Globus pallidus (tissue), 1 donor: ENCODE data around the gene MYL4.
A peak's percentile ranks its signal among the peaks of the same experiment; 100 is the strongest.
"Not testable (repeated sequence)": the region's sequence is repeated elsewhere in the genome, so short reads cannot be mapped to it uniquely, and the experiment has no call there.

Source experiments
- DNase-seq: peaks from one replicate; pipeline ENCODE4 v3.0.0-alpha.2; 2015; ENCODE audit warnings: low spot score

MYL4 gene

DNA sequence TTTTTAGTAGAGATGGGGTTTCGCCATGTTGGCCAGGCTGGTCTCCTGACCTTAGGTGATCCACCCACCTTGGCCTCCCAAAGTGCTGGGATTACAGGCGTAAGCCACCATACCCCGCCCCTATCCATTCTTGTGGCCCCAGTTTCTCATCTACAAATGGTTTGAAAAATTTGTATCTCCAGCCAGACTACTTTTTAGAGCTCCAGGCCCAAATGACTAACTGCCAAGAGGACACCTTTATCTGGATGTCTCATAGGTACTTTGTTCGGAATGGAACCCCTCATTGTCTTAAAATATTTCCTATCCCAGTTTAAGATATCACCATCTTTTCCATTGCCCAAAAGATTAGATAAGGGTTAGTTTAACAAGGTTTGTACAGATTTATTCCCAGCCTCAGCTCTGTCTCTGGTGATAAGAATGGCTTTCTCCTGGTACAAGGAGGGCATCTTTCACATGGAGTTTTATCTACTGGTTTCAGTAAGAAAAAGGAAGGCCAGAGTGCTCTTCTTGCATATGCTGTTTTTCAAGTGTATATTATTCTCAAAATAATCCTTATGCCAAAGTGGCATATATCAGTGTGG is 15.1 kb upstream of the MYL4 start:
- no peak for DNase-seq

DNA sequence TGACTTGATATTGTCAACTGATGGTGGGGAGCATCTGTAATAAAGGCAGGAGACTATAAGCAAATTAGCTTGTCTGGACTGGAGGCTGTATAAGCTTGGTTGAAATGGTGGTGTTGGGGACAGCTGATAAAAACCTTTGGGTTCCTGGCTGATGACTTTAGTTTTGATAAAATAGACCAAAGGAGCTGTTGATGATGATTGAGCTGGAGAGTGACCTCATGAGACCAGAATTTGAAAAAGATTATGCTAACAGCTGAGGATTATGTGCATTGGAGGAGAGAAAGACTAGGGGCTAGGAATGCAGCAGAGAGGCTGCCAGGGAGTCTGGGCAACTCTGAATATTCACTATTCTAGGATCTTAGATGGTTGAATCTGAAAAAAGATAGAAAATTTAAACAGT is 11.3 kb upstream of the MYL4 start:
- DNase-seq: no peak

DNA sequence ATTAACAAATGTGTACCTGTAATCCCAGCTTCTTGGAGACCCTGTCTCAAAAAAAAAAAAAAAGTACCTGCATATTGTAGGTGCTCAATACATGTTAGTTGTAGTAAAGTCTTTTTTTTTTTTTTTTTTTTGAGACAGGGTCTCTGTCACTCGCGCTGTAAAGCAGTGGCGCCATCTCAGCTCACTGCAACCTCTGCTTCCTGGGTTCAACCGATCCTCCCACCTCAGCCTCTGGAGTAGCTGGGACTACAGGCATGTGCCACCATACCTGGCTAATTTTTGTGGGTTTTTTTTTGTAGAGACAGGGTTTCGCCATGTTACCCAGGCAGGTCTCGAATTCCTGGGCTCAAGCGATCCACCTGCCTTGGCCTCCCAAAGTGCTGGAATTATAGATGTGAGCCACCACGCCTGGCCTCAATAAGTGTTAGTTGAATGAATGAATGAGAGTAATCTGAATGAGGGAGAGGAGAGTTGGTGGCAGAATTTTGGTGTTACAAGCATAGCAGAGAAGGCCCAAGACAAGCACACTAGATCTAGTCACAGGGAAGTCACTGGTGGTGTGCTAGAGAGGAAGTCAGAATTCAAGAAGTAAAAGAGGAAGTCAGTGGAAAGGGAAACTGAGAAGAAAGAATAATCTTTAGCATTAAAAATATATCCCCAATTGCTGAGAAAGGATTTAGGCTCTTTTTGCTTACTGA is 9.4 kb upstream of the MYL4 start:
- peak; percentile 31 for DNase-seq

DNA sequence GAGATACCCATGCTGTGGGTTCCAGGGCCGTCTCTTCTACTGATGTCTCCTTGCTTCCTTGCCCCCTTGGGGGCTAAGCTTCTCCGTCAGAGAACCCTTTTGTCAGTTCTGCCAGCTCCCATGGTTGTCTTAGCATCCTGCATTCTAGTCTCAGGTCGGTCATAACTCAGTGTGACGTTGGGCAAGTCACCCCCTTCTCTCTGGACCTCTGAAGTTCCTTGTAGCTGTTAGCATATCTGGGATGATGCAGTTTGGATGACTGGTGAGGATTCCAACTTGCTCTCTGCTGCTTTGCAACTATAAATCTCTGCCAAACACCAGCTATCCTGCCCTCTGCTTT is 8.9 kb upstream of the MYL4 start:
- DNase-seq: no peak

DNA sequence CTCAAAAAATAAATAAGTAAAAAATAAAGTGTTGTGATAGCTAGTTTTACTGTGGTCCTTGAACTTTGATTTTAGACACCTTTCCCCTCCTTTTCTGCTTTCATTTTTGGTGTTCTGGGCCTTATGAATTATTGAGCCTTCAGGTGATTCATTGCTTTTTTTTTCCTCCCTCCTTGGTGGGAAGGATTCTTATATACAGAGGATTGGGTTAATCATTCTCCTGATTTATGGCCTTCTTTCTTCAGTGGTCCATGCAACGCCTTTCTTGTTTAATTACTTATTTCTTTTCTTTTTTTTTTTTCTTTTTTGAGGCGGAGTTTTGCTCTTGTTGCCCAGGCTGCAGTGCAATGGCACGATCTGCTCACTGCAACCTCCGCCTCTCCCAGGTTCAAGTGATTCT is 8.0 kb upstream of the MYL4 start:
- DNase-seq: no peak

DNA sequence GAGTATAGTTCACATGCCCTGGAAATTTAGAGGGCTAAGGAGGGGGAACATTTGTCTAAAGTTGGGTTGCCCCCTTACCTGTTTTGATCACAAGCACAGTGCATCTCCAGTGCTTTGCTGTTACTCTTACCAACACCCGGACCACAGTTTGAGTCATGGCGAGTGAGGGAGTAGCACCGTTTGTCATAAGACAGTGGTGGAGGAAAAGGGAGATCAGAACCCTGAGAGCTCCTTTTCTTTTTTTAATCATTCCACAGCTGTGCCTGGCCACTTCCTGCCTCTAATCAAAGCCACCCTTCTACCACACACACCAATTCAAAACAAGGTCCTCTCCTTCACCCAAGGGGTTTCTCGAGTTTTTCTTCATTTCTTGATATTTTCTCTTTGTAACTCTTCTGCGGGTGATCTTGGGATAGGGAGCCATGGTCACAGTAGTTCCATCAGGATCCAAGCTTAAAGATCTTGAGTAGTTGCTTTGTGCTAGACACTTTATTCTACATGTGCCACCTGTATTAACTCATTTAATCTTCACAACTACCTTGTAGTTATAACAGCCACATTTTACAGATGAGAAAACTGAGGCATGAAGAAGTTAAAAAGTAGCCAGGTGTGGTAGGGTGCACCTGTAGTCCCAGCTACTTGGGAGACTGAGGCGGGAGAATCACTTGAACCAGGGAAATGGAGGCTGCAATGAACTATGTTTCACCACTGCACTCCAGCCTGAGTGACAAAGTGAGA is 5.0 kb upstream of the MYL4 start:
- DNase-seq: no peak

DNA sequence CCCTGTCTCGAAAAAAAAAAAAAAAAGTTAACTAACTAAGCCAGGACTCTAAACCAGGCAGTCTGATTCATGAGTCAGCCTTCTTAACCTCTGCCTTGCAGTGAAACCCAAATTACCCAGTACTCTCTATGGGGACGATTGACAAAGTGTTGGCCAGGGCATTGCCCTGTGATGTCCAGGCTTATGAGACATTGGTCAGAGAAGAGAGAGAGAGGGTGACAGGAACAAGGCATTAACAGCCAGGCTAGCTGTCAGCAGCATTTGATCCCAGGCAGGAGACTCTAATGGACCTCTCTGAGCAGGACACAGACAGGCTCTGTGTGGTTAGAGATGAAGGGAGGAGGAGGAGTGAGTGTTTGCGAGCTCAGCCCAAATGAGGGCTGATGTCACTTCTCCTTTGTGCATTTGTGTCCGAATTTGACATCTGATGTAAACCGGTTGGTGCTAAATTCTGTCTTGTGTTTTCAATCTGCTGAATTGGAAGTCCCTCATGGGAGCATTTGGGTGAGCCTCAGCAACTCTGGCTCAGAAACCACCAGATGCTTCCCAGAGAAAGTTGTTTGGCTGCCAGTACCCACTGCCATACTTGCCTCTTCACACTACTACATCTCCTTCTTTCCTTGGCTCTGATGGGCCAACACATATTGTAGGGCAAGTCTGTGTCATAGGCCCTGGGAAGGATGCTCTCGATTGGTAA is 4.3 kb upstream of the MYL4 start:
- DNase-seq: peak; percentile 70

DNA sequence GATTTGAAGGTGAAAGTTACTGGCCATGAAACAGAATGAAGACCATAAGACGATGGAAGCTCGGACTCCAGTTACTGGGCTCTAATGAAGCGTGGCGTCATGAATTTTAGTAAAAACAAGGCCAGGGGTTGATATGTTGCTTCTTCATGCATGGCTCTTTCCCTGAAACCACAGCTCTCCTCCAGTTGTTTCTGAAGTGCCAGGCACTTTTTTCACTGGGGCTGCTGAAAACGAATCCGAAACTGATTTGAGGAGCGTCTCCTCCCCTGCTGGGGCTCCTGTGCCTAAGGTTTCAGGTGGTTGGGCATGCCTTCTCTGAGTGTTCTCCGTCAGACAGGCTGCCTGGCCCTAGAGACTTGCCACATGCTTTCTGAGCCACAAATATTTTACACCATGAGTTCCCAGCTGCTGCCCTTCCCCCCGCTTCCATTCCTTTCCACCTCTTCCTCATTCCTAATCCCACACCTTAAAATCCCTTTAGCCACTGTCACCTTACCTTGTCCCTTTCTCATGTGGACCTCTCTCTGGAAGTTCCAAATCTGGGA is 3.7 kb upstream of the MYL4 start:
- peak; percentile 25 for DNase-seq

DNA sequence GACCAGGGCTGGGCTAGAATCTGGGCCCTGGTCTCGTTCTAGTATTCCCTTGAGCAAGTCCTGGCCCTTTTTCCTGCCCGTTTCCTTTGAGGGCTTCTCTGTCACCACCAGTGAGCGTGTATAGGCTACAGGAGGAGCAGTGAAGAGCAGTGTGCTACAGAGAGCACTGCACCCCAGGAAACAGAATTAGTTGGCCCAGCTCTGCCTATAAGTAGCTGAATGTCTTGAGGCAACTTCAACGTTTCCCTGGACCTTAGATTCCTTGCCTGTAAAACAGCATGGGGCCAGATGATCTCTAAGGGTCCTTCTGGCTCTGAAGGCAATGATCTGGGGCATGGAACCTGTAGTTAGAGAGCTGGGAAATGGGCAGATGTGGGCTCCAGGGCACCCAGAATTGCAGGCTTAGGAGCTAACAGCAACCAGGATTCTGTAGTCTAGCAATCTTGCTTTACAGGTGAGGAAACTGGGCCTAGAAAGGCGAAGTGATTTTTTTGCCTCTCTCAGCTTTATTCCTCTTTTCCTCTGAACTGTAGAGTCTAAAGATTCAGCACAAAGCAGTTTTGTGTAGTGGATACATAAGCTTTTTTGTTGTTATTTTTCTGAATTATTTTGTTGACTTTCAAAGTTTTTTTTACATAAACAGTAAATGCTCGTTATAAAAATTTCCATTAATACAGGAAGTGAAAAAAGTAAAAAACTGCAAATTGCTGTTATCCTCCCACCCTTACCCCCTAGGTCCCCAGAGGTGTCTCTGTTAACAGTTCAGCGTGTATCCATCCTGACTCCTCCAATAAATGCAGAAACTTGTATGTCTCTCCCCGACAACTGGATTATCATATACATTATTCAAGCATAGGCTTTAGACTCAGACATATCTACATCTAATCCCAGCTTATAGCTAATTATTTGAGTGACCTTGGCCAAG is 1.7 kb upstream of the MYL4 start:
- no peak for DNase-seq

DNA sequence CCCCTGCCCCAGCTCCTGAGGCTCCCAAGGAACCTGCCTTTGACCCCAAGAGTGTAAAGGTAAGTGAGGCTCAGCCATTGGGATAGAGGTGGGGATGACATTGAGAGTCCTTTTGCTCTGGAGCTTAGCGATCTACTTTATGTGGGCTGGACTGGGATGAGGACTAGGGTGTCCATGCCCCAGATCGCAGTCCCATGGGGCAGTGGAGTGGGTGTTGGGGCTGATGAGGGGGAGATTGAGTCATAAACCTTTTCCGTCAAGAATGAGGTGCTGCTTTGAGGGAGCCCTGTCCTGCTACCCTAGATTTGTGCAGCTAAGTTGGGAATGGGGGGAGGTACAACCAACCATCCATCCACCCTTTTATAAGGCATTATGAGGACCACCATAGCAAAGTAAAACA is 351 bp downstream of the MYL4 start:
- DNase-seq: no peak

DNA sequence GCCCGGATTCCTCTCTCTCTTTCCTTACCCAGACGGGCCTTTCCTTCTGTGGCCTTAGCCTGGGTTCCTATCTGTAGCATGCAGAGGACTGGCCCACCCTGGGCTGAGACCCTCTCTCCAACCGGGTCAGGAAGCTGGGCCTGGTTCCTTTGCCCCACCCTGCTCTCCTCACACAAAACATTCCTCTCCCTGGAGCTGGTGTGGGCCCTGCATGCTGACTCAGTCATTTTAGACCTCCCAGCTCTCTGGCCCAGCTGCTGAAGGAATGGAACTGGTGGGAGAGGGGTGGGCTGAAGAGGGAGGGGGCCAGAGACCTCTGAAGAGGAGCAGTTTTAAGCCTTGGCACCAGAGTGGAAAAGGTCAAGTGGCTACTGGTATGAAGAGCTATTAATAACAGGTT is 957 bp downstream of the MYL4 start:
- DNase-seq: no peak

DNA sequence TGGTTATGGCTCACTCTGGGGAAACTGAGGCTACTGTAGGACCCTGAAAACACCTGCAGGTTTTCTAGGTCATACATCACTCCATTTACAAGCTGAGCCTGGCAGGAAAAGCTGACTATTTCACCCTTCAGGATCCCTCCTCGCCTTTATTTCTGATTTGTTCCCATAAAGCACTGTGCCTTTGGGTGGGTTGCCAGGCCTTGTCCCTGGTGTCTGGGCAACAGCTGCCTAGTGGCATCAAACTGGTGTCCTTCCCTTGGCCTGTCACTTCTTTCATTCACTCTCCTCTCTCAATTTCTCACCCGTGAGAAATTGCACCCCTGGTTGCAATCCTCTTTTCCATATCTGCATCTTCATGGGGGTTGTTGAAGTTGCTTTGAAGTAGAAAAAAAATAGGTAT is 1.6 kb downstream of the MYL4 start:
- DNase-seq: no peak

DNA sequence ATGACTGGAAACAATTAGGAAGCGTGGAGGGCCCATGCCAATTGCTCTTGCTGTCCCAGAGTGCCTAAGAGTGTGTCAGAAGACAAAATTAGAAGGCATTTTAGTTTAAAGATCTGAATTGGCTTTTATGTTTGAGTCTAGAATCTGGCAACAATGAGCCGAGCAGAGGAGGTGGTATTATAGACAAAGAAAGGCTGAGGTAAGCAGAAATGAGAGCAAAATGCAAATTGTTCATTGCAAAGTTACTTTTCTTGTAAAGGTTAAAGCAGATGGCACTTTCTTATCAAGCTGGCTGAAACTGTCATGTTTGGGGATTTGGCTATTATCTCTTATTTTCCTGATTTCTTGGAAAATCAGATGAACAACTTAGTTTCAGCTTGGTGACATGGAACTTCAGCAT is 3.3 kb downstream of the MYL4 start:
- DNase-seq: no peak

DNA sequence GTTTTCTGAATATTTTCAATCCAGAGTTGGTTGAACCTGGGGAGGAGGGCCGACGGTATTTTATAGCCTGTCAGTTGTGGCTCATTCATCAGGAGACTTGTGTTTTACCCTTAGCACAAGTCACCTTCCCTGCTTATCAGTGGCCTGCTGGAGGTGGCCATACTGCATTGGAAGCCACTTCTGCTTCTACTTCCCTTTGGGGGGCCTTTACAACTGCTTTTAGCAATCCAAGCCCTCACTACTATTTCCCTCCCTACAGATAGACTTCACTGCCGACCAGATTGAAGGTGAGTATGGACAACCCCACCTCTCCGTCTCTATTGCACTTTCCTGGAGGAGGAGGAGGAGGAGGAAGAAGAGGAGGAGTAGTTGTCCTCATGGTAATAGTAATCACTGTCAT is 4.4 kb downstream of the MYL4 start:
- no peak for DNase-seq

DNA sequence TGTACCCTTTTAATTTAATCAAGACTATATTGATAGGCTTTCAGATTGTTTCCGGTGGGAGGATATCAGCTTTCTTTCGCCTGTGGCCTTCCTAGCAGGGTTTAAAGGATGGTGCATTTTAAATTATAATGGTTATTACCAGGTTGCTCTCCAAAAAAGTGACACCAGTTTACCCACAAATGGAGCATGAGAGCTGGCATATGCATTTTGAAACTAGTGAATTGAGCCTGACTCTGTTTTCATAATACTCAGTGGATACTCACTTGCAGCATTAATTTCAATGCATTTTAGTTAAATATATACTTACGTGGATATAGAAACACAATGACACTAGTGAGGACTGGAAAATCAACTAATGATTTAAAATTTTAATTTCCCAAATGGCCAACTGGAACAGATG is 5.8 kb downstream of the MYL4 start:
- DNase-seq: no peak

DNA sequence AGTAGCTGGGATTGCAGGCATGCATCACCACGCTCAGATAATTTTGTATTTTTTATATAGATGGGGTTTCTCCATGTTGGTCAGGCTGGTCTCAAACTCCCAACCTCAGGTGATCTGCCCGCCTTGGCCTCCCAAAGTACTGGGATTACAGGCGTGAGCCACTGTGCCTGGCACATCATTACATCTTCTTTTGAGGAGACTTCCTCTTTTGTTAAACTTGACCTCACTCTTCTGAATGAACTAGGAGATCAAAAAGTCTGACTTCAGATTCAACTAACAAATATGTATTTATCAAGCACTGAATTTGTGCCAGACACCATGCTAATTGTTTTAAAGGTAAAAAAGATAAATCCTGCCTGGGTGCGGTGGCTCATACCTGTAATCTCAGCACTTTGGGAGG is 7.7 kb downstream of the MYL4 start:
- not testable (repeated sequence) for DNase-seq

DNA sequence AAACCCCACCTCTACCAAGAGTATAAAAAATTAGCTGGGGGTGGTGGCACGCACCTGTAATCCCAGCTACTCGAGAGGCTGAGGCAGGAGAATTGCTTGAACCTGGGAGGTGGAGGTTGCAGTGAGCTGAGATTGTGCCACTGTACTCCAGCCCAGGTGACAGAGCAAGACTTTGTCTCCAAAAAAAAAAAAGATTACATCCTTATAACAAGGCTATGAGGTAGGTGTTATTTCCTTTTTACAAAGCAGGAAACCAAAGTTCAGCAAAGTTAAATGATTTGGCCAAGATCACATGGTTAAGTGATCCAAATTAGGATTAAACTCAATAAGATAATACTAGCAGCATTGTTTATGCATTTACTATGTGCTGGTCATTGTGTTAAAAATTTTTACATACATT is 8.1 kb downstream of the MYL4 start:
- not testable (repeated sequence) for DNase-seq

DNA sequence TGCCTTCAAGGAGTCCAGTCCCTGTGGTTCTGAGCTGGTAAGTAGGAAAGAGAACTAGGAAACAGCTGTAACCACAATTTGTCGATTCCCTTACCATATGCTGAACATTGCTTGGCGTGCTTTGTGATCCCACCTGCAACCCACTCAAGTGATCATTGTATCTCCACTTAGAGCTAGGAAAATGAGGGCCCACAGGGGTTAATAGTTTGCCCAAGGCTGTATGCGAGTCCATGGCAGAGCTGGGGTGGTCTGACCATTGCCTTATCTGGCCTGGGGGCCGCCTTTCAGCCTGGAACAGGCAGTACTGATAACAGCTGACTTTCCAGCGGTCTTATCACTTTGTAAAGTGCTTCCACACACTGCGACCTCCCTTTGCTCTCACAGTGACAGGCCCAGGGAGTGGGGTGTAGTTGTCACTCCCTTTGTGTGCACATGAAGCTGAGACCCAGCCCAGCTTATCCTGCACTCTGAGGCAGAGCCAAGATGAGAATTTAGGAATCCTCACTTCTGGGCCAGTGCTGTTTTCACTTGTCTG is 9.8 kb downstream of the MYL4 start:
- no peak for DNase-seq

DNA sequence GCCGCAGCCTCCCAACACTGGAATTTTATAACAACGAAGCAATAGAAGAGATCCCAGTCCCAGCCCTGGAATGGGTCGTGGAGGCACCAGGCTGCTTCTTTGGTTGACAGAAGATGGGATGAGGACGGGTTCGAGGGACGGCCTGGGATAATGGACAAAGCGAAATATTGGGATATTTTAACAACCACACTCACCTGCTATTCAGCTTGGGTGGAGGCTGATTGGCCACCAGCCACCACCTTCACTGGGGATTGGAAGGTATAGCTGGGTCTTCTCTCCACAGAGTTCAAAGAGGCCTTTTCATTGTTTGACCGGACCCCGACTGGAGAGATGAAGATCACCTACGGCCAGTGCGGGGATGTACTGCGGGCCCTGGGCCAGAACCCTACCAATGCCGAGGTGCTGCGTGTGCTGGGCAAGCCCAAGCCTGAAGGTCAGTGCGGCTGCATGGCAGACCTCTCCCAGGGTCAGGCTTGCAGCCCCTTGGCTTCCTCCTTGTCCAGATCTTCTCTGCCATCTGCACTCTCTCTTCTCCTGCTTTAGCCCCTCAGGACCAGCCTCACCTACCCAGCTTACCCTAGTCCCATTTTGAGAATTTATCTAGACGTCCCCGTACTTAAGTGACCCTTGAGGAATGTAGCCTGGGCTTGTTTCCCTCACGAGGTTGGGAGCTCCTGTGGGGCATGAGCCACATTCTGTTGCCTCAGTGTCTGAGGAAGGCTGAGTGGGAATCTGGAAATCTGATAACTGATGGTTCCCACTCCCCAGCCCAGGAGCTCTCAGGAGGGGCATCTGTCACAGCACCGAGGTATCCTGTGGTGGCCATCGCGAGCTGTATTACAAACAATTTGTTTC is 10.7 kb downstream of the MYL4 start:
- no peak for DNase-seq

DNA sequence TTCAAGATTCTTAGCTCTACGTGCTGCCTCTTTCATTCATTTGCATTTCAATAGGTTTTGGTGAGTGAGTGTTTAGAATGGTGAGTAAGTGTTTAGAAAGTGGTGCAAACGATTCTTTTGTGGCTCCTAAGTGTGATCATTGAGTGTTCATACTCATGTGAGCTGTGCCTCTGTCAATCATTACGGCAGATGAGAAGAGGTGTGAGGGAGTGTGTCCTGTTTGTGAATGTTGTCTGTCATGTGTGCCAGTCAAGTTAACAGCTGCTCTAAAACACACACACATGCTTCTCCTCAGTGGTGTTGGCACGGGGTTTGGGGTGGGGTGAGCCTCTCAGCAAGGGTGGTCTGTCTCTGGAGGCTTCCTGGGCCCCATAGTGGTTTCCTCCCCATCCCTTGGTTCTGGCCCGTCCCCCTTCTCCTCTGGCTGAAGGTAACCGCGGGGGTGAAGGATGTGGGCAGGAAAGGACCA is 11.4 kb downstream of the MYL4 start:
- no peak for DNase-seq
